Activated CD4-positive, alpha-beta T cell treated with anti-CD3 and anti-CD28 coated beads for 36 hours (primary cell): ENCODE measurements around the gene ATG10. TPM values are rescaled to one million over a fixed set of nuclear protein-coding genes. Genes with fewer than 3 reads are reported as not detected.
"Not testable (repeated sequence)": the region's sequence is repeated elsewhere in the genome, so short reads cannot be mapped to it uniquely, and the experiment has no call there.

Source experiments
- ATAC-seq: fragments of 200-7000 bp; cut with Tn5 transposase; one replicate; pipeline ENCODE4 v1.10.0; 2021; ENCODE audit warnings: mild to moderate bottlenecking, moderate library complexity
- CTCF ChIA-PET: fragments of 350-600 bp; sonication (Branson Sonifier 250); formaldehyde crosslinking; loops from one replicate; lab custom pipeline; 2021; ENCODE audit warnings: antibody characterized with exemption; lab: Charles Lee
- POLR2A ChIA-PET: fragments of 350-600 bp; sonication (Branson Sonifier 250); formaldehyde crosslinking; loops from one replicate; lab custom pipeline; 2021; ENCODE audit warnings: antibody characterized with exemption, inconsistent platforms; lab: Charles Lee
- DNase-seq: peaks from one replicate; pipeline ENCODE4 v3.0.0-alpha.2; 2020
- H3K27ac Mint-ChIP-seq: one replicate; pipeline ENCODE4 v1.8.0; 2021; ENCODE audit warnings: mixed read lengths
- H3K27me3 Mint-ChIP-seq: one replicate; pipeline ENCODE4 v1.8.0; 2021; ENCODE audit warnings: mixed read lengths
- H3K36me3 Mint-ChIP-seq: one replicate; pipeline ENCODE4 v1.8.0; 2021; ENCODE audit warnings: low read depth, mixed read lengths
- H3K4me1 Mint-ChIP-seq: one replicate; pipeline ENCODE4 v1.8.0; 2021; ENCODE audit warnings: mixed read lengths
- H3K4me3 Mint-ChIP-seq: one replicate; pipeline ENCODE4 v1.8.0; 2021; ENCODE audit warnings: mild to moderate bottlenecking, moderate library complexity, mixed read lengths
- H3K9me3 Mint-ChIP-seq: one replicate; pipeline ENCODE4 v1.8.0; 2021; ENCODE audit warnings: low read depth, mixed read lengths
- intact Hi-C, 2 experiments: fragments of 100-400 bp; cut with DNase I in 1 of 2; cut with micrococcal nuclease in 1 of 2; formaldehyde crosslinking; loops; one replicate each; pipeline versions ENCODE4 v1.14.2 to v1.15.1; 2022 to 2024; cut with DNase I, micrococcal nuclease
- total RNA-seq, 2 experiments: library from RNA; stranded (reverse); gene quantifications; one replicate each; pipeline ENCODE4 v1.2.3, GENCODE V29; 2021

Gene ATG10
- total RNA-seq, 2 experiments from 2014 or later: 4.7 to 8.1 TPM

- peaks cover 21% of the 10 kb centered on the region for H3K36me3 Mint-ChIP-seq
- no peak overlapping the region for H3K27ac Mint-ChIP-seq
- no peak for DNase-seq
- ChIA-PET POLR2A (interaction anchor here (0.7 kb wide), 1 partner anchor 347 kb away, joined by 3 read pairs; no protein-coding TSS in a partner anchor), CTCF (no interaction called here)
- H3K9me3 Mint-ChIP-seq: peaks cover 5% of the 10 kb centered on the region
- no peak overlapping the region for H3K4me3 Mint-ChIP-seq
- H3K4me1 Mint-ChIP-seq: no peaks in the 10 kb centered on the region
- no peaks in the 10 kb centered on the region for H3K27me3 Mint-ChIP-seq
- no peak for ATAC-seq
- intact Hi-C loops: no loop called here
Measured at GRCh38 chr5:82019342-82020138, 47.7 kb downstream of the ATG10 start.

- DNase-seq: no peak
- Mint-ChIP-seq H3K27ac (no peak overlapping the region), H3K4me1 (no peaks in the 10 kb centered on the region), H3K4me3 (no peak overlapping the region), H3K27me3 (no peaks in the 10 kb centered on the region), H3K9me3 (no peaks in the 10 kb centered on the region), H3K36me3 (peaks cover 2% of the 10 kb centered on the region)
- no peak for ATAC-seq
- intact Hi-C loops: no loop called here
- ChIA-PET CTCF (no interaction called here), POLR2A (interaction anchor here (0.7 kb wide), 1 partner anchor 226 kb away, joined by 3 read pairs; no protein-coding TSS in a partner anchor)
Measured at GRCh38 chr5:82022499-82022898, 50.7 kb downstream of the ATG10 start.

GRCh38 chr5:82023644-82024043, 51.8 kb downstream of the ATG10 start:
- DNase-seq (no peak), ATAC-seq (no peak)
- CTCF ChIA-PET: interaction anchor here (0.6 kb wide), 1 partner anchor 528 kb away, joined by 3 read pairs; no protein-coding TSS in a partner anchor
- Mint-ChIP-seq H3K27me3 (no peaks in the 10 kb centered on the region), H3K4me1 (no peaks in the 10 kb centered on the region), H3K4me3 (no peak overlapping the region), H3K9me3 (no peaks in the 10 kb centered on the region), H3K27ac (no peak overlapping the region), H3K36me3 (peaks cover 2% of the 10 kb centered on the region)
- POLR2A ChIA-PET: no interaction called here
- intact Hi-C loops: no loop called here

GRCh38 chr5:82031220-82032119, 59.6 kb downstream of the ATG10 start:
- Mint-ChIP-seq H3K9me3 (peaks cover 3% of the 10 kb centered on the region), H3K4me3 (no peak overlapping the region), H3K27me3 (no peaks in the 10 kb centered on the region)

GRCh38 chr5:82042894-82043293, 71.1 kb downstream of the ATG10 start:
- POLR2A ChIA-PET, H3K27ac Mint-ChIP-seq, intact Hi-C loops: not testable (repeated sequence)

More at GRCh38 chr5:82031220-82032119, 59.6 kb downstream of the ATG10 start:
- Mint-ChIP-seq H3K36me3 (no peaks in the 10 kb centered on the region), H3K4me1 (no peaks in the 10 kb centered on the region), H3K27ac (no peak overlapping the region)
- DNase-seq (no peak), ATAC-seq (no peak)
- ChIA-PET CTCF (no interaction called here), POLR2A (no interaction called here)
- intact Hi-C loops: no loop called here

GRCh38 chr5:82044010-82044409, 72.2 kb downstream of the ATG10 start:
- DNase-seq (no peak), ATAC-seq (no peak)
- POLR2A ChIA-PET: no interaction called here
- CTCF ChIA-PET: no interaction called here
- Mint-ChIP-seq H3K4me3 (no peak overlapping the region), H3K9me3 (peaks cover 13% of the 10 kb centered on the region), H3K27me3 (no peaks in the 10 kb centered on the region), H3K27ac (no peak overlapping the region), H3K4me1 (no peaks in the 10 kb centered on the region), H3K36me3 (peaks cover 8% of the 10 kb centered on the region)
- intact Hi-C loops: no loop called here

More at GRCh38 chr5:82042894-82043293, 71.1 kb downstream of the ATG10 start:
- DNase-seq, ATAC-seq, CTCF ChIA-PET, H3K4me1 Mint-ChIP-seq, H3K27me3 Mint-ChIP-seq, H3K4me3 Mint-ChIP-seq: not testable (repeated sequence)
- Mint-ChIP-seq H3K9me3 (peaks cover 17% of the 10 kb centered on the region), H3K36me3 (peaks cover 12% of the 10 kb centered on the region)

- CTCF ChIA-PET: no interaction called here
- Mint-ChIP-seq H3K27ac (no peak overlapping the region), H3K4me3 (no peak overlapping the region), H3K36me3 (peaks cover 8% of the 10 kb centered on the region), H3K27me3 (no peaks in the 10 kb centered on the region), H3K9me3 (peaks cover 13% of the 10 kb centered on the region), H3K4me1 (no peaks in the 10 kb centered on the region)
- intact Hi-C loops: no loop called here
- DNase-seq (no peak), ATAC-seq (no peak)
- POLR2A ChIA-PET: no interaction called here
Measured at GRCh38 chr5:82045554-82046275, 73.9 kb downstream of the ATG10 start.

GRCh38 chr5:82046276-82046647, 74.4 kb downstream of the ATG10 start:
- H3K4me1 Mint-ChIP-seq: no peaks in the 10 kb centered on the region

GRCh38 chr5:82050955-82051354, 79.1 kb downstream of the ATG10 start:
- H3K9me3 Mint-ChIP-seq: peaks cover 5% of the 10 kb centered on the region
- no peak overlapping the region for H3K27ac Mint-ChIP-seq
- no peak for ATAC-seq
- H3K27me3 Mint-ChIP-seq: no peaks in the 10 kb centered on the region
- POLR2A ChIA-PET: no interaction called here
- intact Hi-C loops: no loop called here
- no peak for DNase-seq
- H3K4me1 Mint-ChIP-seq: no peaks in the 10 kb centered on the region
- H3K36me3 Mint-ChIP-seq: no peaks in the 10 kb centered on the region
- no peak overlapping the region for H3K4me3 Mint-ChIP-seq
- CTCF ChIA-PET: interaction anchor here (0.9 kb wide), 1 partner anchor 103 kb away, joined by 3 read pairs; no protein-coding TSS in a partner anchor

More at GRCh38 chr5:82046276-82046647, 74.4 kb downstream of the ATG10 start:
- intact Hi-C loops: no loop called here
- ChIA-PET CTCF (no interaction called here), POLR2A (no interaction called here)
- H3K27me3 Mint-ChIP-seq: no peaks in the 10 kb centered on the region
- H3K36me3 Mint-ChIP-seq: peaks cover 8% of the 10 kb centered on the region
- H3K27ac Mint-ChIP-seq: no peak overlapping the region
- ATAC-seq (no peak), DNase-seq (no peak)
- H3K9me3 Mint-ChIP-seq: peaks cover 13% of the 10 kb centered on the region
- H3K4me3 Mint-ChIP-seq: no peak overlapping the region

- ATAC-seq: no peak
- POLR2A ChIA-PET: no interaction called here
- Mint-ChIP-seq H3K36me3 (no peaks in the 10 kb centered on the region), H3K9me3 (no peaks in the 10 kb centered on the region), H3K4me1 (no peaks in the 10 kb centered on the region), H3K27ac (no peak overlapping the region), H3K27me3 (no peaks in the 10 kb centered on the region), H3K4me3 (no peak overlapping the region)
- intact Hi-C loops: no loop called here
- CTCF ChIA-PET: no interaction called here
- no peak for DNase-seq
Measured at GRCh38 chr5:82054004-82054710, 82.3 kb downstream of the ATG10 start.

- ChIA-PET CTCF (no interaction called here), POLR2A (no interaction called here)
- no peak for DNase-seq
- H3K4me1 Mint-ChIP-seq: no peaks in the 10 kb centered on the region
- H3K27me3 Mint-ChIP-seq: no peaks in the 10 kb centered on the region
- intact Hi-C loops: no loop called here
- no peak for ATAC-seq
- no peak overlapping the region for H3K4me3 Mint-ChIP-seq
- no peaks in the 10 kb centered on the region for H3K36me3 Mint-ChIP-seq
- no peaks in the 10 kb centered on the region for H3K9me3 Mint-ChIP-seq
- no peak overlapping the region for H3K27ac Mint-ChIP-seq
Measured at GRCh38 chr5:82057051-82057450, 85.2 kb downstream of the ATG10 start.
